ENCODE data around the gene PEX11B. TPM values are rescaled to one million over a fixed set of nuclear protein-coding genes. Genes with fewer than 3 reads are reported as not detected.

The PEX11B gene
- total and polyA plus RNA-seq, 2 of the 8 experiments (the other 6 are each of a cell fraction or from before 2014, with no cell fraction given) = 9.1 to 15.1 TPM

- no peak for TF ChIP-seq EGR1 (IDR thresholded peaks at IDR 0.05; ENCODE audit: borderline replicate concordance, low read depth, low read length)
Observed at GRCh38 chr1:145947551-145947950, 29.0 kb upstream of the PEX11B start (continued).
